Stimulated activated naive CD4-positive, alpha-beta T cell (primary cell): ENCODE measurements around the gene TNMD.
"Not testable (repeated sequence)": the region's sequence is repeated elsewhere in the genome, so short reads cannot be mapped to it uniquely, and the experiment has no call there.

Experiments used
- DNase-seq, 6 experiments: peaks; one replicate each; lab custom pipeline; 2025; lab: John Stamatoyannopoulos, UW

The TNMD gene

GRCh38 chrX:100584611-100585010 lies at the start of gene TNMD:
TNMD (plus strand) TSS chrX:100584936; CDS start chrX:100585019, 83 bp downstream.
- no peak for DNase-seq

- not testable (repeated sequence) for DNase-seq
Observed at GRCh38 chrX:100565534-100565933, 19.2 kb upstream of the TNMD start.

GRCh38 chrX:100586747-100587146 lies 2.0 kb downstream of the TNMD start:
- no peak for DNase-seq

GRCh38 chrX:100587861-100588260 lies 3.1 kb downstream of the TNMD start:
- no peak for DNase-seq

- no peak for DNase-seq
Observed at GRCh38 chrX:100591256-100592051, 6.7 kb downstream of the TNMD start.

GRCh38 chrX:100593126-100593525 lies 8.4 kb downstream of the TNMD start:
- no peak for DNase-seq

- no peak for DNase-seq
Observed at GRCh38 chrX:100593581-100593980, 8.8 kb downstream of the TNMD start.

- DNase-seq, result no peak
Observed at GRCh38 chrX:100596601-100597000, 11.9 kb downstream of the TNMD start.

GRCh38 chrX:100599456-100599855 lies 14.7 kb downstream of the TNMD start:
- DNase-seq, result no peak

- DNase-seq, result no peak
Observed at GRCh38 chrX:100600340-100600739, 15.6 kb downstream of the TNMD start.

- no peak for DNase-seq
Observed at GRCh38 chrX:100600758-100601157, 16.0 kb downstream of the TNMD start.

- no peak for DNase-seq
Observed at GRCh38 chrX:100606753-100607152, 22.0 kb downstream of the TNMD start.

GRCh38 chrX:100609591-100609990 lies 24.9 kb downstream of the TNMD start:
- DNase-seq, result no peak

GRCh38 chrX:100611951-100612350 lies 27.2 kb downstream of the TNMD start:
- DNase-seq, result no peak

GRCh38 chrX:100615005-100615404 lies 30.3 kb downstream of the TNMD start:
- DNase-seq, result no peak

GRCh38 chrX:100623001-100623400 lies 38.3 kb downstream of the TNMD start:
- no peak for DNase-seq

- DNase-seq, result no peak
Observed at GRCh38 chrX:100625985-100626491, 41.3 kb downstream of the TNMD start.

- no peak for DNase-seq
Observed at GRCh38 chrX:100635040-100635439, 50.3 kb downstream of the TNMD start.

GRCh38 chrX:100635989-100636320 lies 51.2 kb downstream of the TNMD start:
- no peak for DNase-seq

GRCh38 chrX:100636321-100636991 lies 51.7 kb downstream of the TNMD start, which contains the start of gene TSPAN6:
TSPAN6 (minus strand) TSS chrX:100636806; CDS start chrX:100636694, 112 bp downstream.
- DNase-seq, result peak; percentile 58 to 79 (median 70)

GRCh38 chrX:100642290-100642689 lies 57.6 kb downstream of the TNMD start:
- no peak for DNase-seq

- DNase-seq, result no peak
Observed at GRCh38 chrX:100643212-100643611, 58.5 kb downstream of the TNMD start.
